ENCODE data around the gene MMP20. TPM values are rescaled to one million over a fixed set of nuclear protein-coding genes. Genes with fewer than 3 reads are reported as not detected.

The MMP20 gene
- polyA plus RNA-seq, 2 of the 4 experiments (the other 2 are of a cell fraction) = not detected

GRCh38 chr11:102575012-102575411, 50.1 kb downstream of the MMP20 start:
- FAIRE-seq = no peak
- CTCF ChIA-PET = interaction anchor here (1.4 kb wide), 1 partner anchor 281 kb away, joined by 4 read pairs; no protein-coding TSS in a partner anchor
- ATAC-seq = no peak
- peaks cover 14% of the 10 kb centered on the region for H3K4me1 ChIP-seq
- no peak overlapping the region for H3K4me2 ChIP-seq
- TF ChIP-seq ZFP36 (IDR thresholded peaks at IDR 0.05; ENCODE audit: borderline replicate concordance, partially characterized antibody) (no peak), HOXA7 (CRISPR knock-in tag; IDR thresholded peaks at IDR 0.05) (no peak), MAFK (IDR thresholded peaks at IDR 0.05; ENCODE audit: partially characterized antibody) (no peak), HES2 (IDR thresholded peaks at IDR 0.05) (no peak), RARB (CRISPR knock-in tag; IDR thresholded peaks at IDR 0.05) (no peak), TP53 (CRISPR knock-in tag; IDR thresholded peaks at IDR 0.05) (no peak), EHF (CRISPR knock-in tag; IDR thresholded peaks at IDR 0.05) (no peak), HMGXB4 (CRISPR knock-in tag; IDR thresholded peaks at IDR 0.05; ENCODE audit: borderline replicate concordance) (no peak), ELK1 (IDR thresholded peaks at IDR 0.05; ENCODE audit: low read depth, low read length) (no peak), BHLHE40 (IDR thresholded peaks at IDR 0.05; ENCODE audit: low read depth, low read length) (no peak), ZSCAN20 (CRISPR knock-in tag; IDR thresholded peaks at IDR 0.05) (no peak)
- H3K27ac ChIP-seq = no peak overlapping the region
- WGBS (ENCODE audit: missing lambda C conversion rate) = 91% methylated on average over 2 of the region's 2 CpGs
- no peak for DNase-seq (ENCODE audit: low read depth in 1 of 2, low spot score in 1 of 2)
- H3K4me3 ChIP-seq = no peak overlapping the region
- POLR2A ChIA-PET = no interaction called here
- H3K9me3 ChIP-seq = no peaks in the 10 kb centered on the region

- TF ChIP-seq RAD21 (conservative IDR thresholded peaks at IDR 0.05 in 1 of 2, IDR thresholded peaks at IDR 0.05 in 1 of 2) = no peak
- no peak for TF ChIP-seq FOSL2 (IDR thresholded peaks at IDR 0.05)
- peak; percentile 65 for TF ChIP-seq FOSL2 (CRISPR knock-in tag; IDR thresholded peaks at IDR 0.05)
- TF ChIP-seq HOXA7 (CRISPR knock-in tag; IDR thresholded peaks at IDR 0.05) = no peak
- TF ChIP-seq POLR2A (IDR thresholded peaks at IDR 0.05; ENCODE audit: low read length) = no peak
- TF ChIP-seq E2F6 (IDR thresholded peaks at IDR 0.05; ENCODE audit: borderline replicate concordance, low read depth) = no peak
- H3K4me2 ChIP-seq = peak overlapping the region; percentile 13; the same call in 1 of the 3 replicates
- peaks cover under 1% of the 10 kb centered on the region for H3K9me3 ChIP-seq
- H3K4me3 ChIP-seq = no peak overlapping the region
- H3K4me1 ChIP-seq = peaks cover 9% of the 10 kb centered on the region
- peak overlapping the region in 1 of 2 experiments; percentile 57; a peak in 3 of 6 replicates for H3K27ac ChIP-seq
- ChIA-PET POLR2A (no interaction called here), CTCF (interaction anchor here (1.0 to 1.7 kb wide), 4 partner anchors 19 to 229 kb away, joined by 3 to 4 read pairs (median 3); no protein-coding TSS in a partner anchor)
- FAIRE-seq = no peak
- peak in 1 of 2 experiments; percentile 35; a peak in 1 of 6 replicates for ATAC-seq
- 34% methylated on average over 2 of the region's 2 CpGs for WGBS (ENCODE audit: missing lambda C conversion rate)
- peak in 1 of 2 experiments; percentile 34 for DNase-seq (ENCODE audit: low read depth in 1 of 2, low spot score in 1 of 2)
Observed at GRCh38 chr11:102573851-102574250, 51.3 kb downstream of the MMP20 start.

GRCh38 chr11:102572554-102573220, 52.4 kb downstream of the MMP20 start:
- H3K9me3 ChIP-seq = peaks cover 10% of the 10 kb centered on the region
- POLR2A ChIA-PET = no interaction called here
- no peak overlapping the region for H3K4me3 ChIP-seq
- no peak for DNase-seq (ENCODE audit: low read depth in 1 of 2, low spot score in 1 of 2)
- ATAC-seq = no peak
- CTCF ChIA-PET = interaction anchor here (1.3 to 1.9 kb wide), 3 partner anchors 18 to 40 kb away, joined by 3 to 4 read pairs (median 4); no protein-coding TSS in a partner anchor
- H3K27ac ChIP-seq = no peak overlapping the region
- H3K4me1 ChIP-seq = peaks cover 9% of the 10 kb centered on the region
- H3K4me2 ChIP-seq = no peak overlapping the region
- no peak for FAIRE-seq
- 77% methylated on average over 2 of the region's 2 CpGs for WGBS (ENCODE audit: missing lambda C conversion rate)
- TF ChIP-seq JUN (IDR thresholded peaks at IDR 0.05) = no peak
- TF ChIP-seq REST (IDR thresholded peaks at IDR 0.05) = no peak
- TF ChIP-seq HMGXB4 (CRISPR knock-in tag; IDR thresholded peaks at IDR 0.05; ENCODE audit: borderline replicate concordance) = no peak
- no peak for TF ChIP-seq PHF8 (IDR thresholded peaks at IDR 0.05; ENCODE audit: borderline replicate concordance, low read depth)
- no peak for TF ChIP-seq HDAC2 (IDR thresholded peaks at IDR 0.05)
- no peak for TF ChIP-seq HES2 (IDR thresholded peaks at IDR 0.05)
- TF ChIP-seq CHD4 (IDR thresholded peaks at IDR 0.05; ENCODE audit: borderline replicate concordance) = no peak
- no peak for TF ChIP-seq E2F6 (IDR thresholded peaks at IDR 0.05; ENCODE audit: borderline replicate concordance, low read depth)

Data from A549 (cell line).